GM15510 (cell line): ENCODE results near the gene TMEM107.

ENCODE experiments used
- POLR2A ChIP-seq: IDR thresholded peaks from 3 replicates; pipeline ENCODE4 v1.6.1; 2011; ENCODE audit warnings: borderline replicate concordance; ENCODE audit not compliant: insufficient read length; ENCODE audit errors: extremely low read depth

The TMEM107 gene

GRCh38 chr17:8151120-8151640 lies 25.0 kb downstream of the TMEM107 start:
- TF ChIP-seq POLR2A: peak; percentile 44

GRCh38 chr17:8150194-8151119 lies 25.7 kb downstream of the TMEM107 start:
- no peak for TF ChIP-seq POLR2A

- TF ChIP-seq POLR2A: no peak
Observed at GRCh38 chr17:8149419-8150193, 26.6 kb downstream of the TMEM107 start.

- no peak for TF ChIP-seq POLR2A
Observed at GRCh38 chr17:8148560-8148959, 27.6 kb downstream of the TMEM107 start.

- TF ChIP-seq POLR2A: no peak
Observed at GRCh38 chr17:8147805-8148404, 28.3 kb downstream of the TMEM107 start.

- TF ChIP-seq POLR2A: no peak
Observed at GRCh38 chr17:8147141-8147804, 28.9 kb downstream of the TMEM107 start.

- no peak for TF ChIP-seq POLR2A
Observed at GRCh38 chr17:8146381-8147140, 29.6 kb downstream of the TMEM107 start.

GRCh38 chr17:8145811-8146210 lies 30.4 kb downstream of the TMEM107 start:
- TF ChIP-seq POLR2A: no peak

GRCh38 chr17:8144401-8145231 lies 31.6 kb downstream of the TMEM107 start:
- no peak for TF ChIP-seq POLR2A

- TF ChIP-seq POLR2A: no peak
Observed at GRCh38 chr17:8143581-8144400, 32.4 kb downstream of the TMEM107 start.

GRCh38 chr17:8142887-8143580 lies 33.1 kb downstream of the TMEM107 start:
- TF ChIP-seq POLR2A: no peak
